IMR-90 (cell line): Measurements from ENCODE around the gene NAA10. TPM values are rescaled to one million over a fixed set of nuclear protein-coding genes. Genes with fewer than 3 reads are reported as not detected.

ENCODE experiments used
- ATAC-seq: fragments of 200-7000 bp; cut with Tn5 transposase; 2 replicates; pipeline ENCODE4 v1.9.1; 2020; ENCODE audit warnings: low read depth, mild to moderate bottlenecking, moderate library complexity
- BruUV-seq: library from RNA; stranded (reverse); fragments of 400-500 nt; replicated peaks from 2 replicates; lab custom pipeline; 2021; lab: Mats Ljungman, UMichigan
- CTCF ChIA-PET: fragments of 300-600 bp; formaldehyde crosslinking; extraction: SDS; loops from one replicate; lab custom pipeline; 2021; ENCODE audit warnings: antibody characterized with exemption; lab: Yijun Ruan, JAX
- POLR2A ChIA-PET: fragments of 300-600 bp; sonication (Branson Sonifier 250); formaldehyde crosslinking; loops from one replicate; lab custom pipeline; 2022; ENCODE audit warnings: antibody characterized with exemption; ENCODE audit not compliant: unreplicated experiment; lab: Charles Lee
- DNase-seq: peaks from one replicate; pipeline ENCODE4 v3.0.0; 2013
- H2AFZ ChIP-seq: replicated peaks from 2 replicates; pipeline ENCODE3; 2013; ENCODE audit warnings: low read length, mild to moderate bottlenecking; ENCODE audit not compliant: poor library complexity
- H2AK5ac ChIP-seq: 2 replicates; pipeline ENCODE4 v1.6.1; 2013; ENCODE audit warnings: low read depth, low read length, inconsistent platforms
- H2AK9ac ChIP-seq: replicated peaks from 2 replicates; pipeline ENCODE3; 2013; ENCODE audit warnings: mild to moderate bottlenecking, low read depth, low read length, moderate library complexity; ENCODE audit not compliant: poor library complexity
- H2BK120ac ChIP-seq: 2 replicates; pipeline ENCODE4 v1.6.1; 2013; ENCODE audit warnings: low read depth, low read length, inconsistent platforms
- H2BK15ac ChIP-seq: 3 replicates; pipeline ENCODE4 v1.6.1; 2013; ENCODE audit warnings: low read depth, low read length, inconsistent platforms
- H2BK20ac ChIP-seq: 2 replicates; pipeline ENCODE4 v1.6.1; 2013; ENCODE audit warnings: low read depth, mild to moderate bottlenecking, inconsistent platforms, low read length, moderate library complexity
- H2BK5ac ChIP-seq: 2 replicates; pipeline ENCODE4 v1.6.1; 2013; ENCODE audit warnings: mild to moderate bottlenecking, low read depth, low read length, inconsistent platforms; ENCODE audit not compliant: poor library complexity, severe bottlenecking
- H3K14ac ChIP-seq: replicated peaks from 2 replicates; pipeline ENCODE4 v1.6.1; 2013; ENCODE audit warnings: low read depth, low read length, inconsistent platforms
- H3K18ac ChIP-seq: 2 replicates; pipeline ENCODE4 v1.6.1; 2013; ENCODE audit warnings: low read depth, low read length, control low read depth
- H3K23ac ChIP-seq: 2 replicates; pipeline ENCODE4 v1.6.1; 2013; ENCODE audit warnings: low read depth, low read length, inconsistent platforms
- H3K27ac ChIP-seq: 2 replicates; pipeline ENCODE4 v1.5.1; 2013; ENCODE audit warnings: mild to moderate bottlenecking, control low read depth, low read length; ENCODE audit not compliant: insufficient read depth
- H3K27me3 ChIP-seq: 2 replicates; pipeline ENCODE4 v1.6.1; 2013; ENCODE audit warnings: low read length; ENCODE audit not compliant: control insufficient read depth, insufficient read depth
- H3K36me3 ChIP-seq: 2 replicates; pipeline ENCODE4 v1.6.1; 2013; ENCODE audit warnings: low read length, mixed read lengths; ENCODE audit not compliant: control insufficient read depth, insufficient read depth
- H3K4ac ChIP-seq: 2 replicates; pipeline ENCODE4 v1.6.1; 2013; ENCODE audit warnings: low read depth, low read length, inconsistent platforms
- H3K4me1 ChIP-seq: 2 replicates; pipeline ENCODE4 v1.6.1; 2013; ENCODE audit warnings: low read length, mixed read lengths; ENCODE audit not compliant: control insufficient read depth, insufficient read depth
- H3K4me2 ChIP-seq: 2 replicates; pipeline ENCODE4 v1.6.1; 2013; ENCODE audit warnings: low read depth, mild to moderate bottlenecking, control low read depth, low read length, moderate library complexity
- H3K4me3 ChIP-seq: 2 replicates; pipeline ENCODE4 v1.5.1; 2013; ENCODE audit warnings: low read depth, mild to moderate bottlenecking, control low read depth, low read length, moderate library complexity; ENCODE audit not compliant: insufficient read depth
- H3K56ac ChIP-seq: 2 replicates; pipeline ENCODE4 v1.6.1; 2013; ENCODE audit warnings: low read length, inconsistent platforms; ENCODE audit not compliant: insufficient read depth; ENCODE audit errors: extremely low read depth
- H3K79me1 ChIP-seq, 2 experiments: 2 replicates each; pipeline ENCODE4 v1.6.1; 2013; ENCODE audit warnings: low read length in 2 of 2, inconsistent platforms in 1 of 2, low read depth in 1 of 2
- H3K9ac ChIP-seq: 2 replicates; pipeline ENCODE4 v1.6.1; 2013; ENCODE audit warnings: low read depth, low read length, control low read depth
- H3K9me1 ChIP-seq: 2 replicates; pipeline ENCODE4 v1.6.1; 2013; ENCODE audit warnings: low read length, inconsistent platforms; ENCODE audit not compliant: insufficient read depth
- H3K9me3 ChIP-seq: 2 replicates; pipeline ENCODE4 v1.6.1; 2013; ENCODE audit warnings: low read length; ENCODE audit not compliant: control insufficient read depth, insufficient read depth
- H4K20me1 ChIP-seq: 2 replicates; pipeline ENCODE4 v1.6.1; 2013; ENCODE audit warnings: low read length, inconsistent platforms; ENCODE audit not compliant: insufficient read depth
- H4K5ac ChIP-seq: 2 replicates; pipeline ENCODE4 v1.6.1; 2013; ENCODE audit warnings: mild to moderate bottlenecking, low read depth, low read length, control low read depth
- H4K8ac ChIP-seq, 2 experiments: 2 replicates each; pipeline ENCODE4 v1.6.1; 2013; ENCODE audit warnings: low read depth in 2 of 2, low read length in 2 of 2, control low read depth in 1 of 2, inconsistent platforms in 1 of 2
- H4K91ac ChIP-seq: 2 replicates; pipeline ENCODE4 v1.6.1; 2013; ENCODE audit warnings: low read depth, low read length, inconsistent platforms; ENCODE audit not compliant: insufficient read depth
- BHLHE40 ChIP-seq: fragments of 150-350 bp; IDR thresholded peaks from 2 replicates; pipeline ENCODE4 v1.6.1; 2016; ENCODE audit warnings: mild to moderate bottlenecking, low read depth, low read length
- FOS ChIP-seq: fragments of 150-350 bp; IDR thresholded peaks from 2 replicates; pipeline ENCODE4 v1.6.1; 2016; ENCODE audit warnings: low read depth, low read length
- MAFK ChIP-seq: IDR thresholded peaks from 2 replicates; pipeline ENCODE4 v1.6.1; 2012; ENCODE audit warnings: low read depth, low read length, improper control_type of control experiment
- NFE2L2 ChIP-seq: fragments of 150-350 bp; IDR thresholded peaks from 2 replicates; pipeline ENCODE4 v1.6.1; 2016; ENCODE audit warnings: low read depth, mild to moderate bottlenecking, low read length
- POLR2A ChIP-seq: IDR thresholded peaks from 2 replicates; pipeline ENCODE4 v1.6.1; 2012; ENCODE audit warnings: mild to moderate bottlenecking, low read depth, low read length
- RFX5 ChIP-seq: IDR thresholded peaks from 2 replicates; pipeline ENCODE4 v1.8.0; 2012; ENCODE audit warnings: low read depth, mild to moderate bottlenecking, low read length, moderate library complexity
- WGBS, 2 experiments: methylation state at CpG; one replicate each; pipeline versions ENCODE4 v1.1.5 to v1.1.7; 2013; ENCODE audit warnings: missing lambda C conversion rate in 2 of 2; ENCODE audit not compliant: insufficient read length in 1 of 2; ENCODE audit errors: extremely low coverage in 2 of 2; 5-methylcytosine and 5-hydroxymethylcytosine counted together
- dilution Hi-C: fragments of 300-500 bp; cut with HindIII; formaldehyde crosslinking; loops from one replicate; pipeline ENCODE4 v1.14.3; 2018; ENCODE audit warnings: low sequenced_read_pairs; ENCODE audit not compliant: unreplicated experiment
- in situ Hi-C: fragments of 300-500 bp; cut with MboI; formaldehyde crosslinking; loops from 3 replicates; pipeline ENCODE4 v1.14.3; 2019; ENCODE audit warnings: low sequenced_read_pairs, inconsistent platforms, mixed read lengths
- intact Hi-C: fragments of 100-400 bp; cut with micrococcal nuclease; formaldehyde crosslinking; loops from 2 replicates; pipeline ENCODE4 v1.10.0; 2022
- polyA plus RNA-seq, 3 experiments: library from polyadenylated mRNA; depleted of rRNA; stranded (reverse); fragments of >200 nt; gene quantifications; 2 replicates each; pipeline ENCODE4 v1.2.3, GENCODE V29; 2012; ENCODE audit warnings: low replicate concordance in 1 of 3
- total RNA-seq: library from RNA; depleted of rRNA; stranded (reverse); fragments of >200 nt; gene quantifications from 2 replicates; pipeline ENCODE4 v1.2.3, GENCODE V29; 2012

The NAA10 gene
- total and polyA plus RNA-seq, 2 of the 4 experiments (the other 2 are of a cell fraction), result 98.6 to 172 TPM

- Histone ChIP-seq H4K5ac (no peak overlapping the region), H2AK9ac (peak overlapping the region; percentile 70), H4K91ac (no peak overlapping the region), H3K56ac (no peak overlapping the region), H3K4me2 (no peak overlapping the region), H3K27me3 (no peaks in the 10 kb centered on the region; the same call in 1 of the 2 replicates), H2BK5ac (no peak overlapping the region), H2AK5ac (no peak overlapping the region), H4K8ac (no peak overlapping the region), H3K36me3 (no peaks in the 10 kb centered on the region; the same call in 1 of the 2 replicates), H3K23ac (no peak overlapping the region), H3K27ac (no peak overlapping the region), H3K9ac (no peak overlapping the region), H3K4me1 (no peaks in the 10 kb centered on the region), H3K79me1 (no peaks in the 10 kb centered on the region), H2BK15ac (no peak overlapping the region), H2BK120ac (no peak overlapping the region), H3K9me3 (peaks cover 4% of the 10 kb centered on the region; the same call in 1 of the 2 replicates), H3K18ac (no peak overlapping the region), H3K9me1 (no peaks in the 10 kb centered on the region), H4K20me1 (no peaks in the 10 kb centered on the region), H3K4ac (no peak overlapping the region), H3K4me3 (no peak overlapping the region), H2BK20ac (no peak overlapping the region), H3K14ac (no peak overlapping the region), H2AFZ (no peak overlapping the region)
- ATAC-seq (no peak), DNase-seq (no peak)
- intact Hi-C loops, result no loop called here
- CTCF ChIA-PET, result no interaction called here
- POLR2A ChIA-PET, result no interaction called here
- no peak for TF ChIP-seq FOS
- no peak for TF ChIP-seq POLR2A
- no peak for TF ChIP-seq MAFK
- no peak for TF ChIP-seq NFE2L2
- no peak for TF ChIP-seq RFX5
- TF ChIP-seq BHLHE40, result no peak
- in situ Hi-C loops, result no loop called here
- 89% methylated on average over 40 of the region's 52 CpGs; no CpG with 5 or more reads in 1 of the 2 experiments for WGBS, 2 experiments
- BruUV-seq, result no TSS peak
- dilution Hi-C loops, result no loop called here
Observed at GRCh38 chrX:153981771-153982533, 47.1 kb upstream of the NAA10 start.
